Endothelial cell of umbilical vein (primary cell): ENCODE data around the gene SEZ6L. TPM values are rescaled to one million over a fixed set of nuclear protein-coding genes. Genes with fewer than 3 reads are reported as not detected.

ENCODE experiments used
- BruUV-seq: library from RNA; stranded (reverse); fragments of 400-500 nt; replicated peaks from 2 replicates; lab custom pipeline; 2021; lab: Mats Ljungman, UMichigan
- CTCF ChIA-PET: fragments of 300-600, 350-600 bp; sonication (Branson Sonifier 250); formaldehyde crosslinking; loops from one replicate; lab custom pipeline; 2021; ENCODE audit warnings: antibody characterized with exemption, inconsistent platforms; lab: Charles Lee
- POLR2A ChIA-PET: fragments of 300-600, 350-600 bp; sonication (Branson Sonifier 250); formaldehyde crosslinking; loops from one replicate; lab custom pipeline; 2021; ENCODE audit warnings: antibody characterized with exemption, inconsistent platforms; lab: Charles Lee
- DNase-seq: peaks from one replicate; pipeline ENCODE4 v3.0.0-alpha.2; 2011; ENCODE audit warnings: low read depth, low spot score
- FAIRE-seq: peaks from 2 replicates; lab custom pipeline; 2011; peaks lifted over from hg19 to GRCh38; lab: Jason Lieb, UNC
- H2AFZ ChIP-seq: 2 replicates; pipeline ENCODE4 v1.6.0; 2012; ENCODE audit warnings: low read depth, low read length, control low read depth, inconsistent platforms
- H3K27ac ChIP-seq: 2 replicates; pipeline ENCODE4 v1.5.1; 2011; ENCODE audit warnings: low read depth, mild to moderate bottlenecking, control low read depth, low read length, moderate library complexity; ENCODE audit not compliant: insufficient read depth
- H3K27me3 ChIP-seq, 2 experiments: 2 replicates each; pipeline versions ENCODE4 v1.6.0 to v1.6.1; 2011; ENCODE audit warnings: low read length in 2 of 2, mixed read lengths in 1 of 2; ENCODE audit not compliant: control insufficient read depth in 2 of 2, insufficient read depth in 2 of 2
- H3K36me3 ChIP-seq, 2 experiments: 2 replicates in 1 of 2; 3 replicates in 1 of 2; pipeline ENCODE4 v1.5.1; 2011; ENCODE audit warnings: low read length in 2 of 2, mild to moderate bottlenecking in 1 of 2, moderate library complexity in 1 of 2; ENCODE audit not compliant: control insufficient read depth in 2 of 2, insufficient read depth in 2 of 2; ENCODE audit errors: extremely low read depth in 1 of 2
- H3K4me1 ChIP-seq: 3 replicates; pipeline ENCODE4 v1.5.1; 2011; ENCODE audit warnings: mild to moderate bottlenecking, low read length; ENCODE audit not compliant: control insufficient read depth, insufficient read depth; ENCODE audit errors: extremely low read depth
- H3K4me2 ChIP-seq: 2 replicates; pipeline ENCODE4 v1.6.1; 2011; ENCODE audit warnings: low read length, control low read depth, mixed read lengths; ENCODE audit not compliant: insufficient read depth
- H3K4me3 ChIP-seq, 3 experiments: fragments of 200-600 bp in 1 of 3; sonication (generic), shearing (Covaris generic) in 1 of 3; replicated peaks in 1 of 3; 2 replicates each; pipeline ENCODE4 v1.5.1; 2011 to 2016; ENCODE audit warnings: control low read depth in 3 of 3, low read length in 3 of 3, mild to moderate bottlenecking in 2 of 3, inconsistent platforms in 1 of 3, low read depth in 1 of 3, moderate library complexity in 1 of 3; ENCODE audit not compliant: insufficient read depth in 1 of 3
- H3K79me2 ChIP-seq: 2 replicates; pipeline ENCODE4 v1.6.0; 2012; ENCODE audit warnings: low read length, inconsistent platforms; ENCODE audit not compliant: control insufficient read depth, insufficient read depth
- H3K9ac ChIP-seq: replicated peaks from 2 replicates; pipeline ENCODE3; 2011; ENCODE audit warnings: low read length, control low read depth; ENCODE audit not compliant: insufficient read depth; ENCODE audit errors: extremely low read depth
- H3K9me1 ChIP-seq: replicated peaks from 3 replicates; pipeline ENCODE4 v1.6.0; 2011; ENCODE audit warnings: mild to moderate bottlenecking, low read length; ENCODE audit not compliant: control insufficient read depth, insufficient read depth; ENCODE audit errors: extremely low read depth
- H3K9me3 ChIP-seq: replicated peaks from 2 replicates; pipeline ENCODE4 v1.5.1; 2012; ENCODE audit warnings: low read length, inconsistent platforms; ENCODE audit not compliant: control insufficient read depth, insufficient read depth
- H4K20me1 ChIP-seq: replicated peaks from 2 replicates; pipeline ENCODE3; 2011; ENCODE audit warnings: mild to moderate bottlenecking, low read length; ENCODE audit not compliant: control insufficient read depth, insufficient read depth; ENCODE audit errors: extremely low read depth
- EZH2 ChIP-seq: IDR thresholded peaks from 2 replicates; pipeline ENCODE4 v1.6.1; 2012; ENCODE audit warnings: borderline replicate concordance, low read depth, mild to moderate bottlenecking, moderate library complexity, low read length, inconsistent platforms; ENCODE audit not compliant: severe bottlenecking
- FOS ChIP-seq: IDR thresholded peaks from 2 replicates; pipeline ENCODE4 v1.6.1; 2011; ENCODE audit warnings: mild to moderate bottlenecking, low read length, moderate library complexity, borderline replicate concordance; ENCODE audit not compliant: insufficient read depth
- GATA2 ChIP-seq: IDR thresholded peaks from 2 replicates; pipeline ENCODE4 v1.7.0; 2011; ENCODE audit warnings: low read depth, mild to moderate bottlenecking, moderate library complexity, mixed read lengths, low read length; ENCODE audit not compliant: insufficient read length, insufficient read depth
- JUN ChIP-seq: IDR thresholded peaks from 2 replicates; pipeline ENCODE4 v1.6.1; 2011; ENCODE audit warnings: borderline replicate concordance, low read depth; ENCODE audit not compliant: insufficient read length, insufficient read depth
- MYC ChIP-seq: IDR thresholded peaks from one replicate; pipeline ENCODE4 v1.6.1; 2011; ENCODE audit warnings: mild to moderate bottlenecking, low read depth, low read length
- POLR2A ChIP-seq: IDR thresholded peaks from 2 replicates; pipeline ENCODE4 v1.6.1; 2012; ENCODE audit warnings: low read depth, mild to moderate bottlenecking, control low read depth, low read length
- POLR2AphosphoS5 ChIP-seq: IDR thresholded peaks from 2 replicates; pipeline ENCODE4 v1.6.1; 2012; ENCODE audit warnings: low read depth, mild to moderate bottlenecking, control low read depth, low read length, moderate library complexity; ENCODE audit not compliant: insufficient read depth
- dilution Hi-C: fragments of 300-500 bp; cut with MboI; formaldehyde crosslinking; loops from one replicate; pipeline ENCODE4 v1.15.0; 2019; ENCODE audit warnings: low sequenced_read_pairs; ENCODE audit not compliant: extremely low pct_ligation_motif_present
- intact Hi-C: fragments of 100-400 bp; cut with micrococcal nuclease; formaldehyde crosslinking; loops from one replicate; pipeline ENCODE4 v1.10.0; 2022
- polyA plus RNA-seq, 4 experiments: library from polyadenylated mRNA; depleted of rRNA in 3 of 4; stranded (reverse) in 3 of 4; unstranded in 1 of 4; fragments of >200 nt; gene quantifications; 2 replicates each; pipeline versions ENCODE4 v1.2.1 to v1.2.3, GENCODE V29; 2011 to 2012; ENCODE audit warnings: missing spikeins in 1 of 4
- total RNA-seq: library from RNA; stranded (reverse); gene quantifications from 2 replicates; pipeline ENCODE4 v1.2.3, GENCODE V29; 2021
- TF ChIP-seq, protein P1 (sequence below), 2 donors: IDR thresholded peaks; 1 replicate in 1 of 2; 2 replicates in 1 of 2; pipeline ENCODE4 v1.5.1; 2011; ENCODE audit warnings: low read length in 2 of 2, mild to moderate bottlenecking in 2 of 2, moderate library complexity in 2 of 2, control low read depth in 1 of 2, inconsistent platforms in 1 of 2, low read depth in 1 of 2; ENCODE audit not compliant: insufficient read depth in 1 of 2; ENCODE audit errors: extremely low read depth in 1 of 2
- TF ChIP-seq, protein P2 (sequence below): IDR thresholded peaks from 2 replicates; pipeline ENCODE4 v1.6.1; 2011; ENCODE audit not compliant: insufficient read depth, insufficient read length

Gene SEZ6L
- total and polyA plus RNA-seq, 2 donors (not counting 3 experiments of a cell fraction or from before 2014, with no cell fraction given), result not detected

DNA sequence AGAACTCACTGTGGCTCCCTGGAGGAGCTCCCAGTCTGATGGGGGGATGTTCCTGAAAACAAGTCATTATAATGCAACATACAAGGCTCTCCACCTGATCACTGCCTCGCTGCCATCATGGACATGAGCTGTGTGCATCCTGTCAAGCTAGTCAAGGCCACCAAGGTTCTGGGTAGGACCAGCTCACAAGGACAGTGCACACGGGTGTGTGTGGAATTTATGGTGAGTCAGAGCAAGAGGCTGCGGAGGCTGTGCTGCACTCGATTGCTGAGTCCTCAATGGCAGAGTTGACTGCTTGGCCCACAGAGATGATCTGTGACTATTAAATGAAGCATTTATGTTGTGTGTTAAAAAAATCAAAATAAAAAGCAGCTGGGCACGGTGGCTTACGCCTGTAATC is 96.6 kb downstream of the SEZ6L start:
- ChIA-PET POLR2A (no interaction called here), CTCF (no interaction called here)
- FAIRE-seq, result no peak
- TF ChIP-seq, protein P1, sequence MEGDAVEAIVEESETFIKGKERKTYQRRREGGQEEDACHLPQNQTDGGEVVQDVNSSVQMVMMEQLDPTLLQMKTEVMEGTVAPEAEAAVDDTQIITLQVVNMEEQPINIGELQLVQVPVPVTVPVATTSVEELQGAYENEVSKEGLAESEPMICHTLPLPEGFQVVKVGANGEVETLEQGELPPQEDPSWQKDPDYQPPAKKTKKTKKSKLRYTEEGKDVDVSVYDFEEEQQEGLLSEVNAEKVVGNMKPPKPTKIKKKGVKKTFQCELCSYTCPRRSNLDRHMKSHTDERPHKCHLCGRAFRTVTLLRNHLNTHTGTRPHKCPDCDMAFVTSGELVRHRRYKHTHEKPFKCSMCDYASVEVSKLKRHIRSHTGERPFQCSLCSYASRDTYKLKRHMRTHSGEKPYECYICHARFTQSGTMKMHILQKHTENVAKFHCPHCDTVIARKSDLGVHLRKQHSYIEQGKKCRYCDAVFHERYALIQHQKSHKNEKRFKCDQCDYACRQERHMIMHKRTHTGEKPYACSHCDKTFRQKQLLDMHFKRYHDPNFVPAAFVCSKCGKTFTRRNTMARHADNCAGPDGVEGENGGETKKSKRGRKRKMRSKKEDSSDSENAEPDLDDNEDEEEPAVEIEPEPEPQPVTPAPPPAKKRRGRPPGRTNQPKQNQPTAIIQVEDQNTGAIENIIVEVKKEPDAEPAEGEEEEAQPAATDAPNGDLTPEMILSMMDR (IDR thresholded peaks at IDR 0.05; ENCODE audit: extremely low read depth in 1 of 2, insufficient read depth in 1 of 2, low read depth in 1 of 2, low read length in 2 of 2), result no peak
- TF ChIP-seq FOS (no peak), EZH2 (no peak), JUN (no peak), POLR2A (no peak), POLR2AphosphoS5 (no peak), MYC (no peak), GATA2 (no peak)
- TF ChIP-seq, protein P2, sequence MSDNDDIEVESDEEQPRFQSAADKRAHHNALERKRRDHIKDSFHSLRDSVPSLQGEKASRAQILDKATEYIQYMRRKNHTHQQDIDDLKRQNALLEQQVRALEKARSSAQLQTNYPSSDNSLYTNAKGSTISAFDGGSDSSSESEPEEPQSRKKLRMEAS, result no peak
- Histone ChIP-seq H3K9me1 (no peaks in the 10 kb centered on the region), H3K4me1 (no peaks in the 10 kb centered on the region), H3K27ac (no peak overlapping the region), H2AFZ (no peak overlapping the region), H3K79me2 (no peaks in the 10 kb centered on the region), H3K27me3 (no peaks in the 10 kb centered on the region), H4K20me1 (no peaks in the 10 kb centered on the region), H3K4me3 (no peak overlapping the region), H3K36me3 (no peaks in the 10 kb centered on the region), H3K4me2 (no peak overlapping the region), H3K9me3 (no peaks in the 10 kb centered on the region), H3K9ac (no peak overlapping the region)
- no peak for DNase-seq
- no TSS peak for BruUV-seq
- intact Hi-C loops (no loop called here), dilution Hi-C loops (no loop called here)
